ENCODE data around the gene LRRC1.

Gene LRRC1

DNA sequence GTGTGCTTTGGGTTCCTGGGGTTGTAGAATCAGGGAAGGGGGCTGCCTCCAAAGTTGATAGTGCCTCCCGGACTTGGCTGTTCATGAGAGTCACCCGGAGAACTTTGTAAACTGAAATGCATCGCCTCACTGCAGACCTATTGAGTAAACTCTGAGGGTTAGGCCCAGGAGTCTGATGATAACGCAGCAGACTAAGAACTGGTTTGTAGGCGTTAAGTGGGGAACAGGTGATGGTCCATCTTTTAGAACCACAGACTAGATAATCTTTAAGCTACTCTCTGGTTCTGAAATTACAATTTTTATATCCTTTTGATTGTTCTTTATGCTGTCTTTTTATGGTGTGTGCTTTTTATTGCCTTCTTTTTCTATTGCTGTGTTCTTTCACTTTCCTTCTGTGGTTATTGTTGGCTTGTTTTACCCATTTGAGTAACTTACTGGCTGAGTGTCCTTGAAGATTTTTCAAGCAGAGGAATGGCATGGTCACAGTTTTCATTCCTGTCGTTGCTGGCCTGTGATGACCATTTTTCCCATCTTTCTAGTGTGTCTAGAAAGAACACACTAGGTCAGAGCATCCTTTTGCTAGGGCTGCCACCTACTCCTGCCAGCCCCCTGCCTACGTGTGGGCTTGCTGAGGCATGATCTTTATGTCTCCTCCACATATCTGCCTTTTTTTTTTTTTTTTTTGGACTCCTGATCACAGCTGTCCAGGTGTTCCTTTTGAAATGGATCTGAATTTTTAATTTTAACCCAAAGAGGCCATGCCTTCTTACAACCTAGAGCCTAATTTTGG, 30.9 kb downstream of the LRRC1 start:
- no peak overlapping the region for H3K23ac ChIP-seq (ENCODE audit: low read depth, low read length, poor library complexity)
- DNase-seq (ENCODE audit: low spot score), result no peak
- no peaks in the 10 kb centered on the region for H3K36me3 ChIP-seq (replicated peaks in 1 of 2; ENCODE audit: control insufficient read depth in 2 of 2, insufficient read depth in 2 of 2, low read length in 2 of 2)

DNA sequence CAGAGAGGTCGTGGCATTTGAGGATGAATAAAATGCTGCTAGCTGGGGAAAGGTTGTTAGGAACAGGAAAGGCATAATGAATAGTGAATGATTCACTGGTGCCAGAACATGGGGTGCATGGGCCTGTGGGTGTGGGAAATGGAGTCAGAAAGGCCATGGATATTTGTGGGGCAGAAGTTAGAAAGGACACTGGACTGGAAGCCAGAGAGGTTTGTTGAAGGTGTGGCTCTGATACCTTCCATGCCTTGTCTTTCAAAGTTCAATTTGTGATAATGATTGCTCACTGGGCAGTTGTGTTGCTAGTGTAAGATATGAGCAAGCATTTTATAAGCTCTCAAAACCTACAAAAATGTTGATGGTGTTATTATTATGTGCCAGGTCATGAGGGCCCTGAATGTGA, 32.7 kb downstream of the LRRC1 start:
- H4K8ac ChIP-seq (ENCODE audit: low read depth, low read length), result no peak overlapping the region
- H3K4me3 ChIP-seq (ENCODE audit: low read length in 2 of 2), result no peak overlapping the region
- H2BK15ac ChIP-seq (ENCODE audit: low read length), result no peak overlapping the region
- H3K4ac ChIP-seq (ENCODE audit: low read length), result no peak overlapping the region
- no peak overlapping the region for H2BK120ac ChIP-seq (ENCODE audit: low read depth, low read length)
- no peak overlapping the region for H3K18ac ChIP-seq (ENCODE audit: low read length)
- no peak overlapping the region for H3K9ac ChIP-seq (ENCODE audit: low read depth, low read length, poor library complexity)
- H3K4me2 ChIP-seq (ENCODE audit: insufficient read depth, low read length, poor library complexity, severe bottlenecking), result no peak overlapping the region
- H3K27me3 ChIP-seq (ENCODE audit: control insufficient read depth in 3 of 3, insufficient read depth in 3 of 3, low read depth in 1 of 3, low read length in 3 of 3), result no peaks in the 10 kb centered on the region
- no peaks in the 10 kb centered on the region for H3K79me1 ChIP-seq (ENCODE audit: low read depth, low read length)
- WGBS, 2 donors (ENCODE audit: extremely low coverage in 2 of 2, insufficient read length in 2 of 2, insufficient replicate concordance in 1 of 2), result no CpG with 5 or more reads among the region's 1 CpG
- no peak overlapping the region for H2BK12ac ChIP-seq (ENCODE audit: low read length)
- no peak overlapping the region for H2BK5ac ChIP-seq (ENCODE audit: low read length)
- H3K23ac ChIP-seq (ENCODE audit: low read depth, low read length, poor library complexity), result no peak overlapping the region
- H3K9me3 ChIP-seq (replicated peaks in 1 of 2; ENCODE audit: control insufficient read depth in 2 of 2, insufficient read depth in 1 of 2, low read depth in 1 of 2, low read length in 2 of 2), result no peaks in the 10 kb centered on the region
- no peak overlapping the region for H3K14ac ChIP-seq (ENCODE audit: low read length)
- H3K27ac ChIP-seq (replicated peaks; ENCODE audit: low read length), result no peak overlapping the region
- H3K36me3 ChIP-seq (replicated peaks in 1 of 2; ENCODE audit: control insufficient read depth in 2 of 2, insufficient read depth in 2 of 2, low read length in 2 of 2), result no peaks in the 10 kb centered on the region
- no peak for DNase-seq (ENCODE audit: low spot score)
- H3K4me1 ChIP-seq (ENCODE audit: control insufficient read depth in 2 of 2, insufficient read depth in 1 of 2, low read depth in 1 of 2, low read length in 2 of 2), result peaks cover 2 to 5% of the 10 kb centered on the region in 2 donors
- H2AK5ac ChIP-seq (ENCODE audit: low read depth, low read length), result no peak overlapping the region
- H2AFZ ChIP-seq (ENCODE audit: low read length), result no peak overlapping the region
- no peak overlapping the region for H4K91ac ChIP-seq (ENCODE audit: low read depth, low read length, poor library complexity)

More for the DNA sequence above, 30.9 kb downstream of the LRRC1 start:
- Histone ChIP-seq H2AK5ac (ENCODE audit: low read depth, low read length) (no peak overlapping the region), H2BK15ac (ENCODE audit: low read length) (no peak overlapping the region), H4K8ac (ENCODE audit: low read depth, low read length) (no peak overlapping the region), H3K27me3 (ENCODE audit: control insufficient read depth in 3 of 3, insufficient read depth in 3 of 3, low read depth in 1 of 3, low read length in 3 of 3) (no peaks in the 10 kb centered on the region), H3K9me3 (replicated peaks in 1 of 2; ENCODE audit: control insufficient read depth in 2 of 2, insufficient read depth in 1 of 2, low read depth in 1 of 2, low read length in 2 of 2) (no peaks in the 10 kb centered on the region), H3K18ac (ENCODE audit: low read length) (peak overlapping the region; percentile 23), H3K9ac (ENCODE audit: low read depth, low read length, poor library complexity) (no peak overlapping the region), H4K91ac (ENCODE audit: low read depth, low read length, poor library complexity) (no peak overlapping the region), H2BK5ac (ENCODE audit: low read length) (no peak overlapping the region), H2AFZ (ENCODE audit: low read length) (no peak overlapping the region), H3K4me1 (ENCODE audit: control insufficient read depth in 2 of 2, insufficient read depth in 1 of 2, low read depth in 1 of 2, low read length in 2 of 2) (peaks cover 2 to 5% of the 10 kb centered on the region in 2 donors), H3K4me3 (ENCODE audit: low read length in 2 of 2) (no peak overlapping the region), H3K14ac (ENCODE audit: low read length) (no peak overlapping the region), H2BK12ac (ENCODE audit: low read length) (no peak overlapping the region), H3K4ac (ENCODE audit: low read length) (no peak overlapping the region), H3K79me1 (ENCODE audit: low read depth, low read length) (no peaks in the 10 kb centered on the region), H2BK120ac (ENCODE audit: low read depth, low read length) (no peak overlapping the region), H3K27ac (replicated peaks; ENCODE audit: low read length) (no peak overlapping the region), H3K4me2 (ENCODE audit: insufficient read depth, low read length, poor library complexity, severe bottlenecking) (no peak overlapping the region)
- no CpG with 5 or more reads among the region's 7 CpGs for WGBS, 2 donors (ENCODE audit: extremely low coverage in 2 of 2, insufficient read length in 2 of 2, insufficient replicate concordance in 1 of 2)

DNA sequence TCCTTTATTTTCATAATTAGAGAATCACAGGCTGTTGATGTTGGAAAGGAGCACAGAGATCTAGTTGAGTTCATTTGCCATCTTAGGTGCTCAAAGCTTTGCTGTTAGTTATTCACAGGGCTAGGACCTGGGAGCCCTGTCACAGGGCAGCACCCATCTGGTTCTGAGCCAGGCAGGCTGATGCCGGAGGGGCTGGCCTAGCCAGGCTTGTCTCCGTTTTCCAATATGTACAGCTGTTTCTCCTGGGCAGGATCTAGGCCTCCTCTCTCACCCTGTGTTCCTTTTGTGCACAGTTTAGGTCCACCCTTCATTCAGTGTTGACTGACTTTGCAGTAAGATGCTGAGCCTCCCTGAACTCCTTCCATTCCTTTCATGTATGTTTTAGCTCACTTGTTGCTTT, 33.4 kb downstream of the LRRC1 start:
- H2BK5ac ChIP-seq (ENCODE audit: low read length), result no peak overlapping the region
- no peak overlapping the region for H3K27ac ChIP-seq (replicated peaks; ENCODE audit: low read length)
- H4K91ac ChIP-seq (ENCODE audit: low read depth, low read length, poor library complexity), result no peak overlapping the region

DNA sequence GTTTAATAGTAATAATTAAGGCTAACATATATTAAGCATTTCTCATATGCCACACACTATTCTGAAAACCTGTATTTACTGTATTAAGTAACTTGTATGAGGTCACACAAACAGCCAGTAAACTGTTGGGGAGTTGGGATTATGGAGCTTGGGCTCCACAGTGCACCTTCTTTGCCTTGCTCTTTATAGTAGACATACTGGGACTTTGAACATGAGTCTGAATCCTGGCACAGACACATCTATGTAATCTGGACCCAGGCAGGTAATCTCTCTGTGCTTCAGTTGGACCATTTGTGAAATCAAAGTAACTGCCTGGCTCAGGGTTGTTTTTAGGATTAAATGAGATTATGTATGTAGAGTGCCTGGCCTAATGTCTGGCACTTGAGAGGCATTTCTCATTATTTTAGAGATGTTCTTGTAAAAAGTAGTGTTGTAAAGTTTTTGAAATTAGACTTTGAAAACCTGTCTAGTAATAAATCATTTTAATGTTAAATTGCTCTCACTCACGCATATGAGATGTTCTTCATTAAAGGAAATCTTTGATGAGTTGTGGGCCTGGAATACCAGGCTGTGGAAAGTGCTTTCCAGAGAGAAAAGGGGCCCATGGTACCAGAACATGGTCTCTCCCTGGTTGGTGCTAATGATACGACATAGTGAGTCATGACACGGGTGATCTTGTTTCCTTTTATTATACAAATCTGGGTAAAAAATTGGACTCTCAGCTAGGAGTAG, 34.3 kb downstream of the LRRC1 start:
- WGBS, 2 donors (ENCODE audit: extremely low coverage in 2 of 2, insufficient read length in 2 of 2, insufficient replicate concordance in 1 of 2), result no CpG with 5 or more reads among the region's 3 CpGs
- no peak overlapping the region for H2AFZ ChIP-seq (ENCODE audit: low read length)

More for the DNA sequence above, 33.4 kb downstream of the LRRC1 start:
- H2AK5ac ChIP-seq (ENCODE audit: low read depth, low read length), result no peak overlapping the region
- no peak overlapping the region for H4K8ac ChIP-seq (ENCODE audit: low read depth, low read length)
- H3K79me1 ChIP-seq (ENCODE audit: low read depth, low read length), result no peaks in the 10 kb centered on the region
- H3K27me3 ChIP-seq (ENCODE audit: control insufficient read depth in 3 of 3, insufficient read depth in 3 of 3, low read depth in 1 of 3, low read length in 3 of 3), result no peaks in the 10 kb centered on the region
- no CpG with 5 or more reads among the region's 2 CpGs for WGBS, 2 donors (ENCODE audit: extremely low coverage in 2 of 2, insufficient read length in 2 of 2, insufficient replicate concordance in 1 of 2)
- no peak overlapping the region for H3K4me2 ChIP-seq (ENCODE audit: insufficient read depth, low read length, poor library complexity, severe bottlenecking)
- H2BK15ac ChIP-seq (ENCODE audit: low read length), result no peak overlapping the region
- H3K4me1 ChIP-seq (ENCODE audit: control insufficient read depth in 2 of 2, insufficient read depth in 1 of 2, low read depth in 1 of 2, low read length in 2 of 2), result peaks cover 2 to 5% of the 10 kb centered on the region in 2 donors
- no peaks in the 10 kb centered on the region for H3K36me3 ChIP-seq (replicated peaks in 1 of 2; ENCODE audit: control insufficient read depth in 2 of 2, insufficient read depth in 2 of 2, low read length in 2 of 2)
- no peak overlapping the region for H3K18ac ChIP-seq (ENCODE audit: low read length)
- no peak overlapping the region for H3K4me3 ChIP-seq (ENCODE audit: low read length in 2 of 2)
- H2BK120ac ChIP-seq (ENCODE audit: low read depth, low read length), result no peak overlapping the region
- no peak overlapping the region for H2BK12ac ChIP-seq (ENCODE audit: low read length)
- H3K14ac ChIP-seq (ENCODE audit: low read length), result no peak overlapping the region
- no peak overlapping the region for H3K4ac ChIP-seq (ENCODE audit: low read length)
- no peak overlapping the region for H3K23ac ChIP-seq (ENCODE audit: low read depth, low read length, poor library complexity)
- H3K9me3 ChIP-seq (replicated peaks in 1 of 2; ENCODE audit: control insufficient read depth in 2 of 2, insufficient read depth in 1 of 2, low read depth in 1 of 2, low read length in 2 of 2), result no peaks in the 10 kb centered on the region
- no peak overlapping the region for H2AFZ ChIP-seq (ENCODE audit: low read length)
- DNase-seq (ENCODE audit: low spot score), result no peak
- no peak overlapping the region for H3K9ac ChIP-seq (ENCODE audit: low read depth, low read length, poor library complexity)

More for the DNA sequence above, 34.3 kb downstream of the LRRC1 start:
- H2AK5ac ChIP-seq (ENCODE audit: low read depth, low read length), result no peak overlapping the region
- H3K27ac ChIP-seq (replicated peaks; ENCODE audit: low read length), result no peak overlapping the region
- no peak overlapping the region for H3K18ac ChIP-seq (ENCODE audit: low read length)
- no peaks in the 10 kb centered on the region for H3K9me3 ChIP-seq (replicated peaks in 1 of 2; ENCODE audit: control insufficient read depth in 2 of 2, insufficient read depth in 1 of 2, low read depth in 1 of 2, low read length in 2 of 2)
- H3K4me2 ChIP-seq (ENCODE audit: insufficient read depth, low read length, poor library complexity, severe bottlenecking), result no peak overlapping the region
- H3K9ac ChIP-seq (ENCODE audit: low read depth, low read length, poor library complexity), result no peak overlapping the region
- no peak overlapping the region for H3K14ac ChIP-seq (ENCODE audit: low read length)
- H2BK5ac ChIP-seq (ENCODE audit: low read length), result no peak overlapping the region
- no peak for DNase-seq (ENCODE audit: low spot score)
- no peak overlapping the region for H4K8ac ChIP-seq (ENCODE audit: low read depth, low read length)
- peaks cover 2 to 8% of the 10 kb centered on the region in 2 donors for H3K4me1 ChIP-seq (ENCODE audit: control insufficient read depth in 2 of 2, insufficient read depth in 1 of 2, low read depth in 1 of 2, low read length in 2 of 2)
- H3K4ac ChIP-seq (ENCODE audit: low read length), result no peak overlapping the region
- no peak overlapping the region for H3K4me3 ChIP-seq (ENCODE audit: low read length in 2 of 2)
- H3K27me3 ChIP-seq (ENCODE audit: control insufficient read depth in 3 of 3, insufficient read depth in 3 of 3, low read depth in 1 of 3, low read length in 3 of 3), result no peaks in the 10 kb centered on the region
- H2BK120ac ChIP-seq (ENCODE audit: low read depth, low read length), result no peak overlapping the region
- no peak overlapping the region for H4K91ac ChIP-seq (ENCODE audit: low read depth, low read length, poor library complexity)
- H3K79me1 ChIP-seq (ENCODE audit: low read depth, low read length), result no peaks in the 10 kb centered on the region
- no peak overlapping the region for H3K23ac ChIP-seq (ENCODE audit: low read depth, low read length, poor library complexity)
- no peak overlapping the region for H2BK15ac ChIP-seq (ENCODE audit: low read length)
- no peaks in the 10 kb centered on the region for H3K36me3 ChIP-seq (replicated peaks in 1 of 2; ENCODE audit: control insufficient read depth in 2 of 2, insufficient read depth in 2 of 2, low read length in 2 of 2)
- no peak overlapping the region for H2BK12ac ChIP-seq (ENCODE audit: low read length)
